A673 (cell line): Measurements from ENCODE around the gene GMDS. TPM values are rescaled to one million over a fixed set of nuclear protein-coding genes. Genes with fewer than 3 reads are reported as not detected.

ENCODE experiments used
- BruUV-seq: library from RNA; stranded (reverse); fragments of 400-500 nt; replicated peaks from 2 replicates; lab custom pipeline; 2021; lab: Mats Ljungman, UMichigan
- CTCF ChIA-PET: fragments of 300-600 bp; sonication (Branson Sonifier 250); formaldehyde crosslinking; loops from one replicate; lab custom pipeline; 2022; ENCODE audit warnings: antibody characterized with exemption; lab: Charles Lee
- POLR2A ChIA-PET: fragments of 300-600 bp; sonication (Branson Sonifier 250); formaldehyde crosslinking; loops from one replicate; lab custom pipeline; 2022; ENCODE audit warnings: antibody characterized with exemption; ENCODE audit not compliant: low non-redundant PET; lab: Charles Lee
- DNase-seq: peaks from one replicate; pipeline ENCODE4 v3.0.0-alpha.2; 2015; ENCODE audit warnings: low spot score
- H3K27ac ChIP-seq: fragments of 200-600 bp; sonication (generic); 2 replicates; pipeline ENCODE4 v1.5.1; 2016; ENCODE audit warnings: mixed run types, low read depth, mild to moderate bottlenecking, mixed read lengths, antibody characterized with exemption, low read length; ENCODE audit not compliant: poor library complexity, severe bottlenecking
- H3K27me3 ChIP-seq: fragments of 200-600 bp; sonication (generic); replicated peaks from 2 replicates; pipeline ENCODE4 v1.6.1; 2017; ENCODE audit warnings: mixed run types, low read depth, mild to moderate bottlenecking, mixed read lengths, antibody characterized with exemption, low read length; ENCODE audit not compliant: insufficient read depth, poor library complexity
- H3K36me3 ChIP-seq: fragments of 200-600 bp; sonication (generic); 2 replicates; pipeline ENCODE4 v1.6.1; 2016; ENCODE audit warnings: mixed run types, mild to moderate bottlenecking, mixed read lengths, antibody characterized with exemption, low read length; ENCODE audit not compliant: insufficient read depth, poor library complexity, severe bottlenecking
- H3K4me1 ChIP-seq: fragments of 200-600 bp; sonication (generic); 2 replicates; pipeline ENCODE4 v1.6.1; 2017; ENCODE audit warnings: mixed run types, mild to moderate bottlenecking, mixed read lengths, antibody characterized with exemption, low read length; ENCODE audit not compliant: insufficient read depth, poor library complexity, severe bottlenecking
- H3K4me3 ChIP-seq: fragments of 200-600 bp; sonication (generic); 2 replicates; pipeline ENCODE4 v1.5.1; 2016; ENCODE audit warnings: low read depth, mixed run types, mild to moderate bottlenecking, mixed read lengths, low read length; ENCODE audit not compliant: poor library complexity, severe bottlenecking
- H3K9me3 ChIP-seq: fragments of 200-600 bp; sonication (generic); 2 replicates; pipeline ENCODE4 v1.6.1; 2016; ENCODE audit warnings: mixed run types, low read depth, mild to moderate bottlenecking, mixed read lengths, antibody characterized with exemption, low read length; ENCODE audit not compliant: poor library complexity, severe bottlenecking
- CTCF ChIP-seq: fragments of 300-800, 200-600 bp; sonication (generic); conservative IDR thresholded peaks from 2 replicates; pipeline ENCODE4 v1.5.1; 2017; ENCODE audit warnings: low read depth, mild to moderate bottlenecking, antibody characterized with exemption, low read length, moderate library complexity, mixed read lengths
- EZH2 ChIP-seq: fragments of 200-600 bp; sonication (generic); IDR thresholded peaks from 2 replicates; pipeline ENCODE4 v1.6.1; 2017; ENCODE audit warnings: borderline replicate concordance, low read depth, mild to moderate bottlenecking, mixed read lengths, antibody characterized with exemption, low read length; ENCODE audit not compliant: poor library complexity, severe bottlenecking
- intact Hi-C: fragments of 100-400 bp; cut with micrococcal nuclease; formaldehyde crosslinking; loops from one replicate; pipeline ENCODE4 v1.10.0; 2022; ENCODE audit not compliant: unreplicated experiment
- total RNA-seq: library from RNA; stranded (reverse); gene quantifications from 2 replicates; pipeline ENCODE4 v1.2.3, GENCODE V29; 2021

The GMDS gene
- total RNA-seq, 1 experiment from 2014 or later = 15.2 TPM

- POLR2A ChIA-PET = no interaction called here
- H3K27ac ChIP-seq = no peak overlapping the region
- no peak for DNase-seq
- no peak overlapping the region for H3K4me3 ChIP-seq
- H3K9me3 ChIP-seq = no peaks in the 10 kb centered on the region
- intact Hi-C loops = no loop called here
- peaks cover 3% of the 10 kb centered on the region for H3K4me1 ChIP-seq
- no peaks in the 10 kb centered on the region for H3K36me3 ChIP-seq
- no TSS peak for BruUV-seq
- CTCF ChIA-PET = no interaction called here
- TF ChIP-seq CTCF (no peak), EZH2 (no peak)
- peaks cover 73% of the 10 kb centered on the region for H3K27me3 ChIP-seq
Measured at GRCh38 chr6:1593286-1593957, 652.0 kb downstream of the GMDS start.

GRCh38 chr6:1592852-1593251 lies 652.6 kb downstream of the GMDS start:
- ChIA-PET POLR2A (no interaction called here), CTCF (no interaction called here)
- BruUV-seq = no TSS peak
- Histone ChIP-seq H3K4me3 (no peak overlapping the region), H3K27me3 (peaks cover 73% of the 10 kb centered on the region), H3K9me3 (no peaks in the 10 kb centered on the region), H3K4me1 (peaks cover 3% of the 10 kb centered on the region), H3K27ac (no peak overlapping the region), H3K36me3 (no peaks in the 10 kb centered on the region)
- TF ChIP-seq EZH2 = no peak
- intact Hi-C loops = no loop called here
- no peak for DNase-seq

- no peak overlapping the region for H3K27ac ChIP-seq
- H3K4me1 ChIP-seq = peaks cover 3% of the 10 kb centered on the region
- intact Hi-C loops = no loop called here
- POLR2A ChIA-PET = interaction anchor here (0.6 kb wide), 2 partner anchors 248 to 1123 kb away, joined by 3 read pairs; no protein-coding TSS in a partner anchor
- H3K27me3 ChIP-seq = peaks cover 73% of the 10 kb centered on the region
- TF ChIP-seq EZH2 = no peak
- no peak for TF ChIP-seq CTCF
- no peak overlapping the region for H3K4me3 ChIP-seq
- no peaks in the 10 kb centered on the region for H3K9me3 ChIP-seq
- CTCF ChIA-PET = interaction anchor here (0.6 to 1.0 kb wide), 2 partner anchors 39 to 479 kb away, joined by 4 to 5 read pairs; no protein-coding TSS in a partner anchor
- DNase-seq = no peak
- BruUV-seq = no TSS peak
- no peaks in the 10 kb centered on the region for H3K36me3 ChIP-seq
Measured at GRCh38 chr6:1591926-1592325, 653.5 kb downstream of the GMDS start.

- Histone ChIP-seq H3K9me3 (no peaks in the 10 kb centered on the region), H3K4me3 (no peak overlapping the region), H3K36me3 (no peaks in the 10 kb centered on the region), H3K27ac (no peak overlapping the region), H3K27me3 (peaks cover 73% of the 10 kb centered on the region), H3K4me1 (peaks cover 3% of the 10 kb centered on the region)
- no TSS peak for BruUV-seq
- DNase-seq = no peak
- ChIA-PET POLR2A (interaction anchor here (0.6 kb wide), 1 partner anchor 1124 kb away, joined by 3 read pairs; no protein-coding TSS in a partner anchor), CTCF (no interaction called here)
- no peak for TF ChIP-seq EZH2
- TF ChIP-seq CTCF = no peak
- intact Hi-C loops = no loop called here
Measured at GRCh38 chr6:1591243-1591642, 654.2 kb downstream of the GMDS start.
